Sigmoid colon (tissue), 4 donors: ENCODE results near the gene ITGB8.

Experiments used
- CTCF ChIP-seq, 4 experiments: fragments of 450-650 bp in 3 of 4; fragments of 200-600 bp in 1 of 4; IDR thresholded peaks; one replicate each; pipeline ENCODE4 v1.5.1; 2016 to 2019; ENCODE audit warnings: antibody characterized with exemption in 4 of 4, mild to moderate bottlenecking in 3 of 4, moderate library complexity in 2 of 4
- POLR2A ChIP-seq, 2 donors: fragments of 450-650 bp; IDR thresholded peaks; one replicate each; pipeline ENCODE4 v1.6.1; 2016; ENCODE audit warnings: antibody characterized with exemption in 2 of 2, mild to moderate bottlenecking in 2 of 2, moderate library complexity in 2 of 2
- POLR2AphosphoS5 ChIP-seq, 4 donors: sonication (generic); formaldehyde crosslinking; IDR thresholded peaks; one replicate each; pipeline ENCODE4 v1.6.1; 2017; ENCODE audit warnings: antibody characterized with exemption in 4 of 4

GRCh38 chr7:20449176-20449575 lies 118.5 kb downstream of the ITGB8 start:
- TF ChIP-seq POLR2A (IDR thresholded peaks at IDR 0.05) = no peak
- TF ChIP-seq CTCF (IDR thresholded peaks at IDR 0.05) = no peak
- TF ChIP-seq POLR2AphosphoS5 (IDR thresholded peaks at IDR 0.05) = no peak
